Stimulated activated CD8-positive, alpha-beta memory T cell treated with anti-CD3 and anti-CD28 coated beads, Interleukin-15, amount 100 ng/mL, for 48 hours (primary cell): Measurements from ENCODE around the gene NXPE1.
"Not testable (repeated sequence)": the region's sequence is repeated elsewhere in the genome, so short reads cannot be mapped to it uniquely, and the experiment has no call there.

Experiments used
- DNase-seq, 2 donors: peaks; one replicate each; pipeline ENCODE4 v3.0.0-alpha.2; 2020; ENCODE audit warnings: low read depth in 2 of 2

NXPE1 gene

DNA sequence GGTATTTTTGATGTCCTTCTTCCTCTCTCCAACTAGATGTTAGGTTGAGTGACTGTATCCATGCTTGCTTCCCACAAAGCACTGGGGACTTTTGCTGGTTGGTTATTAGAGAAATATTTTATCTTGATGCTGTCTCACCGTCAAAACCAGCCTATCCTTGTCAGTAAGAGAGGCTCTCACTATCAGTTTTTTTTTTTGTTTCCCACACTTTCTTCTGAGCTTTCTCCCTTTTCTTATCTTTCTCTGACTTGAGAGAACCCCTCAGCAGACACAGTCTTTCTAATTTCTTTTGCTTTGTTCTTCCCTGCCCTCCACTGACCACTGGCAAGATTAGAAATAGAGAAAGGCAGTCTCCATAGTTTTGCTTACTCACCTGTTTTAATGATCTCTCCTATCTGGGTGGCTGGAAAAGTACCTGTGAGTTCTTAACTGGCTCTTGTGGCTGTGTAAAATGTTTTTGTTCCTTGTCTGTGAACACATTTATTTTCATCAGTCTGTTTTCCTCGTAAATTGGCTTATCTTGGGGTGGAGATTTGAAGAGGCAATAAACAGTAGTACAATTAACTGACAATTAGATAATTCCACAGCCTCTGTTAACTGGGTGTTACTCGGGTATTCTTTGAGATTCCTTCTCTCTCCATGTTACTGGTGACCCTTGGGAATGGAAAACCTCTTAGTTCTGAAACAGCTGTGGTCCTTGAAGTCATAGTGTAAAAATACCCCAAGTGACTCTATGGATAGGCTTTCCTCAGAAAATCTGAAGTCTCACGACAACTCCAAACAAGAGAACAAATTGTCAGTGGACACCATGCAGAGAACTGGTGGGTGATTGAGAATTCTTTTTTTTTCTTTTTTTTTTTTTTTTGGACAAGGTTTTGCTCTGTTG is at the start of gene NXPE1:
Gene NXPE1, minus strand, starts transcription at position 457 of the 886 bp plus-strand sequence. CDS start 8,680 bp downstream, outside the sequence.
- DNase-seq = no peak

DNA sequence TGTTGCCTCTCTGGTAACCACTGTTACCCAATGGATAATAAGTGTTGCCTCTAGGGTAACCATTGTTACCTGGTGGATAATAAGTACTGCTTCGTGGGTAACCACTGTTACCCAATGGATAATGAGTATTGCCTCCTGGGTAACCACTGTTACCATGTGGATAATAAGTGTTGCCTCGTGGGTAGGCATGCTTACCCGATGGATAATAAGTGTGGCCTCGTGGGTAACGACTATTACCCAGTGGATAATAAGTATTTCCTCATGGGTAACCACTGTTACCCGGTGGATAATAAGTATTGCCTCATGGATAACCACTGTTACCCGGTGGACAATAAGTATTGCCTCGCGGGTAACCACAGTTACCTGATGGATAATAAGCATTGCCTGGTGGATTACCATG is 49.7 kb upstream of the NXPE1 start:
- no peak for DNase-seq

DNA sequence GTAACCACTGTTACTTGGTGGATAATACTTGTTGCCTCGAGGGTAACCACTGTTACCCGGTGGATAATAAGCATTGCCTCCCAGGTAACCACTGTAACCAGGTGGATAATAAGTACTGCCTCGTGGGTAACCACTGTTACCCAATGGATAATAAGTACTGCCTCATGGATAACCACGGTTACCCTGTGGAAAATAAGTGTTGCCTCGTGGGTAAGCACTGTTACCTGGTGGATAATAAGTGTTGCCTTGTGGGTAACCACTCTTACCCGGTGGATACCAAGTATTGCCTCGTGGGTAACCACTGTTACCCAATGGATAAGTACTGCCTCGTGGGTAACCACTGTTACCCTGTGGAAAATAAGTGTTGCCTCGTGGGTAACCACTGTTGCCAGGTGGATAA is 48.9 kb upstream of the NXPE1 start:
- DNase-seq = not testable (repeated sequence)

DNA sequence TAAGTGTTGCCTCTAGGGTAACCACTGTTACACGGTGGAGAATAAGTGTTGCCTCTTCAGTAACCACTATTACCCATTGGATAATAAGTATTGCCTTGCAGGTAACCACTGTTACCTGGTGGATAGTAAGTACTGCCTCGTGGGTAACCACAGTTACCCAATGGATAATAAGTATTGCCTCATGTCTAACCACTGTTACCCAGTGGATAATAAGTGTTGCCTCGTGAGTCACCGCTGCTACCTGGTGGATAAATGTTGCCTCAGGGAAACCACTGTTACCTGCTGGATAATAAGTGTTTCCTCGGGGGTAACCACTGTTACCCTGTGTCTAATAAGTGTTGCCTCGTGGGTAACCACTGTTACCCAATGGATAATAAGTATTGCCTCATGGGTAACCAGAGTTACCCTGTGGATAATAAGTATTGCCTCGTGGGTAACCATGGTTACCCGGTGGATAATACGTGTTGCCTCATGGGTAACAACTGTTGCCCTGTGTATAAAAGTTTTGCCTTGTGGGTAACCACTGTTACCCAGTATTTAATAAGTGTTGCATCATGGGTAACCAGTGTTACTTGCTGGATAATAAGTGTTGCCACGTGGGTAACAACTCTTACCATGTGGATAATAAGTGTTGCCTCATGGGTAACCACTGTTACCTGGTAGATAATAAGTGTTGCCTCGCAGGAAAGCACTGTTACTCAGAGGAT is 48.2 kb upstream of the NXPE1 start:
- DNase-seq = no peak

DNA sequence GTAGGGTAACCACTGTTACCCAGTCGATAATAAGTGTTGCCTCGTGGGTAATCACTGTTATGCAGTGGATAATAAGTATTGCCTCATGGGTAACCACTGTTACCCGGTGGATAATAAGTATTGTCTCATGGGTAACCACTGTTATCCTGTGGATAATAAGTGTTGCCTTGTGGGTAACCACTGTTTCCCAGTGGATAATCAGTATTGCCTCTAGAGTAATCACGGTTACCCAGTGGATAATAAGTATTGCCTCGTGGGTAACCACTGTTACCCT is 47.1 kb upstream of the NXPE1 start:
- DNase-seq = not testable (repeated sequence)

DNA sequence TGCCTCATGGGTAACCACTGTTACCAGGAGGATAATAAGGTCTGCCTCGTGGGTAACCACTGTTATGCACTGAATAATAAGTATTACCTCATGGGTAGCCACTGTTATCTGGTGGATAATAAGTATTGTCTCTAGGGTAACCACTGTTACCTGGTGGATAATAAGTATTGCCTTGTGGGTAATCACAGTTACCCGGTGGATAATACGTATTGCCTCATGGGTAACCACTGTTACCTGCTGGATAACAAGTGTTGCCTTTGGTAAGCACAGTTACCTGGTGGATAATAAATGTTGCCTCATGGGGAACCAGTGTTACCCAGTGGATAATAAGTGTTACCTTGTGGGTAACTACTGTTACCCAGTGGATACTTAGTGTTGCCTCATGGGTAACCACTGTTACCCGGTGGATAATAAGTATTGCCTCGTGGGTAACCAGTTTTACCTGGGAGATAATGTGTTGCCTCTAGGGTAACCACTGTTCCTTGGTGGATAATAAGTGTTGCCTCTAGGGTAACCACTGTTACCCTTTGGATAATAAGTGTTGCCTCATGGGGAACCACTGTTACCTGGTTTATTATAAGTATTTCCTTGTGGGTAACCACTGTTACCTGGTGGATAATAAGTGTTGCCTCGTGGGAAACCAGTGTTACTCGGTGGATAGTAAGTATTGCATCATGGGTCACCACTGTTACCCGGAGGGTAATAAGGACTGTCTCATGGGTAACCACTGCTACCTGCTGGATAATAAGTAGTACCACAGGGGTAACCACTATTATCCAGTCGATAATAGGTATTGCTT is 46.5 kb upstream of the NXPE1 start:
- no peak for DNase-seq

DNA sequence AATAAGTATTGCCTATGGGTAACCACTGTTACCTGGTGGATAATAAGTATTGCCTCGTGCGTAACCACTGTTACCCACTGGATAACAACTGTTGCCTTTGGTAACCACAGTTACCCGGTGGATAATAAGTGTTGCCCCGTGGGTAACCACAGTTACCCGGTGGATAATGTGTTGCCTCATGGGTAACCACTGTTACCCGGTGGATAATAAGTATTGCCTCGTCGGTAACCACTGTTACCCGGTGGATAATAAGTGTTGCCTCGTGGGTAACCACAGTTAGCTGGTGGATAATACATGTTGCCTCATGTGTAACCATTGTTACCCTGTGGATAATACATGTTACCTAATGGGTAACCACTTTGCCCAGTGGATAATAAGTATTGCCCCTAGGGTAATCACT is 45.7 kb upstream of the NXPE1 start:
- DNase-seq = no peak

DNA sequence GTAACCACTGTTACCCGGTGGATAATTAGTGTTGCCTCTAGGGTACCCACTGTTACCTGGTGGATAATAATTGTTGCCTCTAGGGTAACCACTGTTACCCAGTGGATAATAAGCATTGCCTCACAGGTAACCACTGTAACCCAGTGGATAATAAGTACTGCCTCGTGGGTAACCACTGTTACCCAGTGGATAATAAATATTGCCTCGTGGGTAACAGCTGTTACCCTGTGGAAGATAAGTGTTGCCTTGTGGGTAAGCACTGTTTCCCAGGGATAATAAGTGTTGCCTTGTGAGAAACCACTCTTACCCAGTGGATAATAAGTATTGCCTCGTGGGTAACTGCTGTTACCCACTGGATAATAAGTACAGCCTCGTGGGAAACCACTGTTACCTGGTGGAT is 45.2 kb upstream of the NXPE1 start:
- no peak for DNase-seq

DNA sequence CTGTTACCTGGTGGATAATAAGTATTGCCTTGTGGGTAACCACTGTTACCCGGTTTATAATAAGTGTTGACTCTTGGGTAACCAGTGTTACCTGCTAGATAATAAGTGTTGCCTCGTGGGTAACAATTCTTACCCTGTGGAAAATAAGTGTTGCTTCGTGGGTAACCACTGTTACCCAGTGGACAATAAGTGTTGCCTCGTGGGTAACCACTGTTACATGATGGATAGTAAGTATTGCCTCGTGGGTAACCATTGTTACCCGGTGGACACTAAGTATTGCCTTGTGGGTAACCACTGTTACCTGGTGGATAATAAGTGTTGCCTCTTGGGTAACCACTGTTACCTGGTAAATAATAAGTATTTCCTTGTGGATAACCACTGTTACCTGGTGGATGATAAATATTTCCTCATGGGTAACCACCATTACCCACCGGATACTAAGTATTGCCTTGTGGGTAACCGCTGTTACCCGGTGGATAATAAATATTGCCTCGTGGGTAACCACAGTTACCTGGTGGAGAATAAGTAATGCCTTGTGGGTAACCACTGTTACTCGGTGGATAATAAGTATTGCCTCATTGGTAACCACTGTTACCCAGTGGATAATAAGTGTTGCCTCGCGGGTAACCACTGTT is 44.6 kb upstream of the NXPE1 start:
- no peak for DNase-seq

DNA sequence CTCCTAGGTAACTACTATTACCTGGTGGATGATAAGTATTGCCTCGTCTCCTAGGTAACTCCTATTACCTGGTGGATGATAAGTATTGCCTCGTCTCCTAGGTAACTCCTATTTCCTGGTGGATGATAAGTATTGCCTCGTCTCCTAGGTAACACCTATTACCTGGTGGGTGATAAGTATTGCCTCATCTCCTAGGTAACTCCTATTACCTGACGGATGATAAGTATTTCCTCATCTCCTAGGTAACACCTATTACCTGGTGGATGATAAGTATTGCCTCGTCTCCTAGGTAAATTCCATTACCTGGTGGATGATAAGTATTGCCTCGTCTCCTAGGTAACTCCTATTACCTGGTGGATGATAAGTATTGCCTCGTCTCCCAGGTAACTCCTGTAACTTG is 43.5 kb upstream of the NXPE1 start:
- not testable (repeated sequence) for DNase-seq

DNA sequence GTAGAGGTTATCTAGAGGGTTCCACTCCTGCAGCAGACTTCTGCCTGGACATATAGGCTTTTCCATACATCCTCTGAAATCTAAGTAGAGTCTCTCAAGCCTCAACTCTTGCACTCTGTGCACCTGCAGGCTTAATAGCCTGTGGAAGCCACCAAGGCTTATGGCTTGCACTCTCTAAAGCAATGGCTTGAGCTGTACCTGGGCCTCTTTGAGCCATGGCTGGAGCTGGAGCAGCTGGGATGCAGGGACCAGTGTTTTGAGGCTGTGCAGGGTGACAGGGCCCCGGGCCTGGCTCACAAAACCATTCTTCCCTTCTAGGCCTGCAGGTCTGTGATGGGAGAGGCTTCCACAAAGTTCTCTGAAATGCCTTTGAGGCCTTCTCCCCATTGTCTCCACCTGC is 38.8 kb upstream of the NXPE1 start:
- no peak for DNase-seq

DNA sequence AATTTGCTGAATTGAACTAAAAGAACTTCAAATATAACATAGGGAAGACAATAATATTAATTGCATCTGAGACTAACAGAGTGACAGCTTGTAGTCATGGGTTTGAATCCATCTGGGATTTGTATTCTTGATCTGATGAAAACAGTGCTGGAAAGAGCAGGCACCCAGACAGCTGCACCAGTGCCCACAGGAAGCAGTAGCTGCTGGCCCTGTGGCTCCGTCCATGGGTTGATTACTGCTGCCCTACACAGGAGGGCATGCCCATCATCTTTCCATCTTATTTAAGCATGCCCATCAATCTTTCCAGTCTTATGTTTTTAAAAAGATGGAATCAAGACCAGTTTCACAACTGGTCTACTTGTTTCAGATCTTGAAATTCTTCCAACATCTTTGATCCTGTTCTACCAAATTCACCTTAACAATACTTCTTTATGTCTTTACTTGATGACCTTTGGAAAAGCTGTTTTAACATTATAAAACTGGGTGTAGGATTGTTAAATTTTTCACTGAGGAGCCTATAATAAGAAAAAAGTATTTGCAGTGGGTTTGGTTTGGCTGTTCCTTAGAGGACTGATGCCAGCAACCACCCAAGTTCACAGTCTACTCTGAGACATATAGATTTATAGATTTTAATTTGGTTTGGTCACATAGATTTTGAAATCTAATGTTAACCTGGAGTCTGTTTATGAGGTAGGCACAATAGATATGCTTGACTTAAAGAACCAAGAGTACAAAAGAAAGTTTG is 36.7 kb upstream of the NXPE1 start:
- no peak for DNase-seq

DNA sequence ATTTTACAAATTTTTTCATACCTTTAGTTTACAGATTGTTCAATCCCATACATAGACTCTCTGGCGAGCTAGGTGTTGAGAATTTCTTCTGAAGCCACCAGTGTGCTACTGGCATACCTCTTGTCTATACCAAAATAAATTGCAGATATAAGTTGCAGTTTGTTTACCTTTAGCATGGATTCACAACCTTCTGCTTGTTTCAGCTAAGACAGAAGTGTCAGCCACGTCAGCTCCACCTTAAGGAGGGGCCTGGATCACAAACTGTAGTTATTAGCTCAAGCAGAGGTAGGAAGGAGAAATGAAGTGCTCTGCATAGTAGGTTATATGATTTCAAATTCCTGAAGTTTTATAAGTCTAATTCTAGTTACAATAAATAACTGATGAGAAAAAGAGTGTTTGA is 35.9 kb upstream of the NXPE1 start, which contains the start of gene NXPE4:
Gene NXPE4, minus strand, starts transcription at position 216 of the 400 bp plus-strand sequence. CDS start 1,027 bp downstream, outside the sequence.
- DNase-seq = no peak

DNA sequence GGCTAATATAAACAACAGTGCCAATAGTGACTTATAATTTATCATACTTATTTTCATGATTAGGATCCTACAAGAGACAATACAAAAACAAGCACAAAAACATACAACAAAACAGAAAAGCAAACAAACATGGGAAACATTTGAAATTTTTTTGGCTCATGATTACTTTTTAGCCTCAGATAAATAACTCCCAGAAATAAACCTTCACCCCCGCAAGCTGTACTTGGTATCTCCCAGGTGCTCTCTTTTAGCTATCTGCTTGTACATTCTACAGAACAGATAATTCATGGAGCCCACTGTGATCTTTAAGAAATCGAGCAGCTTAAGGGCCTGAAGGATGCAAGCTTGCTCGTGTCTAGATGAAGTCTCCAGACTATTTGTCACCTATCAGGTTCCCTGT is 35.0 kb upstream of the NXPE1 start:
- no peak for DNase-seq

DNA sequence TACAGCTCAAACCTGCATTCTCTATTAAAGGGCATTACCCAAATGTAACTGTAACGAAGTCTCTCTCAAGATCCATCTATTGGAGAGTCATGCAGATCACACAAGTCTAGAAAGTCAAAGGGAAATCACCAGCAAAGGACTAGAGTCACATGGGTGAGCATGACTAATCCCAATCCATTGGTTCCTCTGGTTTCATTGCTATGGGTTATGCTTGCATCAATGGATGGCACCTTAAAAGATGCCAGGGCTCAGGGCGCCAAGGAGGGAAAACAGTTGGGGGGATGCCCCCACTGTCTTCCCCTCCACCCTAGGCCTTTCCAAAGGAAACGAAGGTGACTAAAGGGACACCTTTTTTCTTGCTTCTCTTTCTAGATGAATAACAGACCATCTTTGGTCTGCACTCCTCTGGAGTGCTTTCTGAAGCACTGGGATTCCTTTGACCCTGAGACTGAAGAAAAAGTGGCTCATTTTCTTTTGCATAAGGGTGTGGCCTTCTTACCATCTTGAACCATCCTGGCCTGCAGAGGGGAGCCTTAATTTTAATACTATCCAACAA is 27.8 kb upstream of the NXPE1 start:
- DNase-seq = no peak

DNA sequence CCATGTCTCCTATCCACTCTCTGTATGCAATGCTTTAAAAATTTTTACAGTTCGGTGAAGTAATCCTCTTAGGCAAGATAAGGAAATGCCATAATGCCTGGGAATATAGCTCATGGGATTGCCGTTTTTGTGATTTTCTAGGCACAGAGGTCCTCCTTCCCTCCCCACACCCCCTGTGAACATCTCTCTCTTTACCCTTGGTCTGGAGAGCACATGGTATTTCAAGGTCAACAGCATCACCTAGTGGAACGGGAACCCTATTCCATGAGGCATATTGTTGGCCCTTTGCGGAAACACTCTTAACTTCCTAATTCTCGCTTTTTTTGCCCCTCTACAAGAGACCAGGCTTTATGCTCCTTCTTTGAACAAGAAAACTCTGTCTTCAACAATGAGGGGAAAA is 27.1 kb upstream of the NXPE1 start:
- no peak for DNase-seq

DNA sequence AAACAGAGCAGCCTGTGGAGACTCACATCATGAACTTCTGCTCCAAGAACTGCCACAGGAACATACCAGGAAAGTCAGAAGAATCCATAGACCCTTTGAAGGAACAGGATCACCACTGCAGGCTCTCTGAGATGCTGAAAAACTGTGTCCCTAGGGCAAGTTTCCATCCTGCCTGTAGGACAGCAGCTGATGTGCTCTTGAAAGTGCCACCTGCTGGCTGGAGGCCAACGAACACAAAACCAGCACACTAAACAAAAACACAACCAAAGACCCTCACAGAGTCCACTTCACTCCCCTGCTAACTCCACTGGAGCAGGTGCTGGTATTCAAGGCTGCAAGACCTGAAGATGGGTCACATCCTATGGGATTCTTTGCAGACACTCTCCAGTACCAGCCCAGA is 12.0 kb upstream of the NXPE1 start:
- DNase-seq = no peak

DNA sequence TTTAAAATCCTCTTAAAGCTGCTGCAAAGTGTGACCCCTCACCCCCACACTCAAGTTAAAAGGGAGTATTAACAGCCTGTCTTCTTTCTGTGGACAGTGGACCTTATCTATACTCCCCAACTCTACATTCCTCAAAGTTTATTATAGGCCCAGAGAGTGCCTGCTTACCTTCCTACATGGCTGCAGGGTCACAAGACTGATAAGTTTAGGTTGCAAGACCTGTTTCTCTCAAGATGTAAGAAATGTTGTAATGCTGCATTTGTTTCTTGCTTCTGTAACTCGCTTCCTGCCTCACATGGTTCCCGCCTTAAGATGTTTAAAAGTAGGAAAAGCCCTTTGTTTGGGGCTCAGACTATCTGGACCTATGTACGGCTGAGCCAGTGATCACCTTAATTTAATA is 10.1 kb upstream of the NXPE1 start:
- DNase-seq = no peak

DNA sequence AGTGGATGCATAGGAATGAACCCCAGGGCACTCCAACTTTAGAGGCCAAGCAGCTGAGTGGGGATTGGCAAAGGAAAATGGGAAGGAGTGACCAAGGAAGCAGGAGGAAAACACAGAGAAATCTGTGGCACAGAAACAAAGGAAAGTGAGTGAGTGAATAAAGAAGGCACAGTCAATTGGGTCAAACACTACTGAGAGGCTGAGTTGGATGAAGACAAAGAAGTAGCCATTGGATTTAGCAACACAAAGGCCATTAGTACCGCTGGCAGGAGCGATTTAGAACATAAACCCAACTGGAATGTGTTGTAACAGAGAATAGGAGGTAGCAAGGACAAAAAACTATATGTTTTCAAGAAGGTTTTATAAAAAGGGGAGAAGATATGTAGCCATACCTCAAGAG is 6.6 kb upstream of the NXPE1 start:
- DNase-seq = no peak

DNA sequence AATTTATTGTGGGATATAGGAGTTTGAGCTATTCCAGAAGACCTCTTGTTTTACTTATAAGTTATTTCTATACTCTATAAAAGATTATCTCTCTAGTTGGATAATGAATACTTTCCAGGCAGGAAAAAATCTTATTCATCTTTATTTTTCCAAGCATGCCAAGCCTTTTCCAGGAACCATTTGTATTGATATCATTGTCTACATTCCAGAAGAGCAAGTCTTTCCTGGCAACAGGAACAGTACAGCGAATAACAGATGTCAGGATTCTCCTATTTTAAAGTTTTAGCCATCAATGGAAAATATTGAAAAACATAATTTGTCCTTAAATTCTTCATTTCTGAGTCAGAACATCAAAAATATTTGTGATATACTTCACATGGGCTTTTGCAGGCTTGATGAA is 5.2 kb upstream of the NXPE1 start:
- no peak for DNase-seq

DNA sequence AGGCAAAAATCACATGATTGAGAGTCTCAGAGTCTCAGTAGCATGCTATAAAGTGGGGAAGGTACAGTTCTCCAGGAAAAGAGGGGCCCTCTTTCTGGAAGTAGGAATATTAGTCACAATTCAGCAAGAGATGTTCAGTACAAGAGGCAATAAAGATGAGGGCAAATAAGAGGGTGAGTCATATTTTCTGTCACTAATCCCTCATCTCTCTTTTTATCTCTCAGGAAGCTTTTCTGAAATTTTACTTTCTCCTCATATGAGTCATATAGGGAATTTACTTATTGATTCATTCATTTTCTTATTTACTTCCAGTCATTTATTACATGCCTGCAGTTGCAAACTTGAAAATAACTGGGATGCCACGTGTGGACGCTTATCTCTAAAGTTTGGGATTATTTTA is 3.4 kb upstream of the NXPE1 start:
- DNase-seq = no peak
